AG08396 (cell line): ENCODE measurements around the gene MAPK10.

ENCODE experiments used
- DNase-seq: peaks from one replicate; pipeline ENCODE4 v3.0.0; 2012; ENCODE audit warnings: low spot score, mixed read lengths

The MAPK10 gene

GRCh38 chr4:86359944-86360478, at the start of gene MAPK10:
MAPK10 (minus strand) TSS chr4:86360053.
- DNase-seq: no peak

- no peak for DNase-seq
Observed at GRCh38 chr4:86403575-86403974, 43.7 kb upstream of the MAPK10 start.

GRCh38 chr4:86401826-86402225, 42.0 kb upstream of the MAPK10 start:
- no peak for DNase-seq

- no peak for DNase-seq
Observed at GRCh38 chr4:86400216-86400615, 40.4 kb upstream of the MAPK10 start.

- no peak for DNase-seq
Observed at GRCh38 chr4:86398187-86398586, 38.3 kb upstream of the MAPK10 start.

GRCh38 chr4:86393749-86394148, 33.9 kb upstream of the MAPK10 start:
- no peak for DNase-seq

- DNase-seq: no peak
Observed at GRCh38 chr4:86389664-86390063, 29.8 kb upstream of the MAPK10 start.

- no peak for DNase-seq
Observed at GRCh38 chr4:86388252-86388651, 28.4 kb upstream of the MAPK10 start.

GRCh38 chr4:86386817-86387415, 27.1 kb upstream of the MAPK10 start:
- no peak for DNase-seq

- DNase-seq: no peak
Observed at GRCh38 chr4:86386201-86386600, 26.3 kb upstream of the MAPK10 start.

GRCh38 chr4:86381431-86381830, 21.6 kb upstream of the MAPK10 start:
- no peak for DNase-seq

GRCh38 chr4:86380181-86380724, 20.4 kb upstream of the MAPK10 start:
- DNase-seq: no peak

- no peak for DNase-seq
Observed at GRCh38 chr4:86376850-86377249, 17.0 kb upstream of the MAPK10 start.

- no peak for DNase-seq
Observed at GRCh38 chr4:86368433-86368832, 8.6 kb upstream of the MAPK10 start.

- DNase-seq: no peak
Observed at GRCh38 chr4:86367577-86367976, 7.7 kb upstream of the MAPK10 start.

- DNase-seq: no peak
Observed at GRCh38 chr4:86366920-86367319, 7.1 kb upstream of the MAPK10 start.

GRCh38 chr4:86362510-86362909, 2.7 kb upstream of the MAPK10 start:
- DNase-seq: no peak

GRCh38 chr4:86358257-86358656, 1.6 kb downstream of the MAPK10 start:
- DNase-seq: no peak

- DNase-seq: no peak
Observed at GRCh38 chr4:86357608-86358007, 2.2 kb downstream of the MAPK10 start.

GRCh38 chr4:86356425-86357210, 3.2 kb downstream of the MAPK10 start:
- DNase-seq: no peak

GRCh38 chr4:86354390-86354789, 5.5 kb downstream of the MAPK10 start:
- DNase-seq: no peak

- no peak for DNase-seq
Observed at GRCh38 chr4:86346320-86346719, 13.5 kb downstream of the MAPK10 start.

GRCh38 chr4:86344127-86344526, 15.7 kb downstream of the MAPK10 start:
- DNase-seq: no peak
